EL (cell line): Measurements from ENCODE around the gene POM121.
"Not testable (repeated sequence)": the region's sequence is repeated elsewhere in the genome, so short reads cannot be mapped to it uniquely, and the experiment has no call there.

Experiments used
- DNase-seq: peaks from one replicate; pipeline ENCODE4 v3.0.0-alpha.2; 2016

POM121 gene

DNA sequence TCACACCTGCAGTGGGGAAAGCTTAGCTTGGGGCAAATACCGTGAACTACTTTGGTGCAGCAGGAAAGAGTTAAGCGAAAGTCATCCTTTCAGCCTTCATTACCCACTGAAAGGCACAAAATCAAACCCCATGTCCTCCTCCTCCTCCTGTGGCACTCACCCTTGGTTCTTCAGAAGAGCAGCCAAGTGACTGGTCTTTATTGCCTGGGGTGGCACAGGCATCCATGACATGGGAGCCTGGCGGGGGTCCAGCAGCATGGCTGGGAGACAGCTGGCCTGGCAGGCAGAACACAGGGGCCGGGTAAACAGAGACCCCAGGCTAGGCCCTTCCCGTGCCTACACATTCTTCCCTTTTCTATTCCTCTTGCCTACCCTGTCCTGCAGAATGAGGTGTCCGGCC lies 24.8 kb downstream of the POM121 start:
- peak; percentile 18 for DNase-seq

DNA sequence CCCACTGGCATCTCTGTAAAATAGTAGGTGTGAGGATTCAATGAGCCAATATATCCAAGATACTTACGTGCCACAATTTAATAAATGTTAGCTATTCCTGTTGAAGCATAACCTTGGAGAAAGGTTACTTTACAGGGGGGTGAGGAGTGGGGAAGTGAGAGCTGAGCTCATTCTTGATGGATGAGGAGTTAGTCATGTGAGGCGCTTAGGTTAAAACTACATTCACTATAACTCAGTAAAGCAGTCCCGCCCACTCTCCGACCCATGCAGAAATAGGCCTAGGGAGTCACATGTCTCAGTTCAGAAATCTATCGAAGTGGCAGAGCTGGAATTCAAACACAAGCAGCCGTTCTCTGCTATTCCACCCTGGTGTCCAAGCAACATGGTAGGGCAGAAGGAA lies 25.5 kb downstream of the POM121 start:
- not testable (repeated sequence) for DNase-seq

DNA sequence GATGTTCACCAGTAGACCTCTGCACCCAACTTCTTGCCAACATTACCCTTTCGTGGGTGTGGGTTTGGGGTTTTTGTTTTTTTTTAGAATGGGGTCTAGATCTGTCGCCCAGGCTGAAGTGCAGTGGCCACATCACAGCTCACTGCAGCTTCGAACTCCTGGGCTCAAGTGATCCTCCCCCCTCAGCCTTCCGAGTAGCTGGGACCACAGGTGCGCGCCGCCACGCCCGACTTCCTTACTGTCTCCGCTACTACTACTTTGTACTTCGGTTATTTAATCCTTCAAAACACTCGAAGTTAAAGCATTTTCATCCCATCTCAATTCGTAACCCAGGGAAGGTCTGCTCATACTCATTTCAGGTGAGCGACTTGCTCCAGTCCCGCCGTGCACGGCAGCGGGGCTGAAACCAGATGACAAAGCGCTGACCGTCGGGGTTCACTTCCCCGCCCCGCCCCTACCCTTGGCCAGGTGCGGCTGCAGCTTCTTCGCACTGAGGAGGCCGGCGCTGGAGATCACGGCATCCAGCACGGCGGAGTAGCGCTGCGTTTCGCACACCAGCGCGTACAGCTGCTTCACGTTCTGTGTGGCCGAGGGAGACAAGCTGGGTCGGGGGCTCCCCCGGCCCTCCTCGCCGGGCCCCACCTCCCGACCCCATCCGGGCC lies 29.1 kb downstream of the POM121 start:
- not testable (repeated sequence) for DNase-seq

DNA sequence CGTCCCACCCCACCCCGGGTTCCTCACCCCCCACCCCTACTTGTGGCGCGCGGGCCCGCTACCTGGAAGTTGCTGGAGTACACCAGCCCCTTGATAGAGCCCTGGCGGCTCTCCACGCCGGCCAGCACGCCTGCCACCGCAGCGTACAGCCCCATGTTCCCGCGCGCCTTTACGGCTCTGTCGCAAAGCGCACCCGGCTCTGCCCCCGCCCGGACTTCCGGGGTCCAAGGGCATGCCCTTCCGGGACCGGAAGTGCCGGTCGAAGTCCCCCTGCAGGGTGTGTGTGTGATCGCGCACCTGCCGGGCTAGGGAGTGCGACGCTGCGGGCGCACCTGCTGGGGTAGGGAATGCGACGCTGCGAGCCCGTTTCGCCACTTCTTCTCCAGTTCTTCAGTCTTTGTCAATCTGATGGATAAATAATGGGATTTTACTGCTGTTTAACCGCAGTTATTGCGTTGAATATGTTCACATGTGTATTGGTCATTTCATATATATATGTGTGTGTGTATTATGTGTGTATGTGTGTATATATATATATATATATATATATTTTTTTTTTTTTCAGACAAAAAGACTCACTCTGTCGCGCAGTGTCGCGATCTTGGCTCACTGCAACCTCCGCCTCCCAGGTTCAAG lies 29.8 kb downstream of the POM121 start:
- DNase-seq = not testable (repeated sequence)

DNA sequence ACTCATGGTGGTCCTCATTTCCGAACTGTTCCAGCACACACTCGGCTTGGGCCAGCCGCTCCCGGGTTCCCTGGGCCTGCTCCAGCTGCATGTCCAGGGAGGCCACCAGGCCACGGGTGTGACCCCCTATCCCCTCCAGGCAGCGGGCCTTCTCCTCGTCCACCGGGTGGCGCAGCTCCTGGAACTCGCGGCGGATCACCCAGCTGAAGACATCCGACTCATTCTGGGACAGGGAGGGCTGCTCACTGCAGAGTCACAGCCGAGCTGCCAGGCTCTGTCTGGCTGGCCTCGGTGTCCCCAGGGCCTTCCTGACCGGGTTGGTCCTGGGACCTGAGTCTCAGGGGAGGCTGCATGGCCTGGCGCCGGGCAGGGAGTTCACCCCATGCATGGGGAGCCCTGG lies 35.1 kb downstream of the POM121 start:
- DNase-seq = not testable (repeated sequence)

DNA sequence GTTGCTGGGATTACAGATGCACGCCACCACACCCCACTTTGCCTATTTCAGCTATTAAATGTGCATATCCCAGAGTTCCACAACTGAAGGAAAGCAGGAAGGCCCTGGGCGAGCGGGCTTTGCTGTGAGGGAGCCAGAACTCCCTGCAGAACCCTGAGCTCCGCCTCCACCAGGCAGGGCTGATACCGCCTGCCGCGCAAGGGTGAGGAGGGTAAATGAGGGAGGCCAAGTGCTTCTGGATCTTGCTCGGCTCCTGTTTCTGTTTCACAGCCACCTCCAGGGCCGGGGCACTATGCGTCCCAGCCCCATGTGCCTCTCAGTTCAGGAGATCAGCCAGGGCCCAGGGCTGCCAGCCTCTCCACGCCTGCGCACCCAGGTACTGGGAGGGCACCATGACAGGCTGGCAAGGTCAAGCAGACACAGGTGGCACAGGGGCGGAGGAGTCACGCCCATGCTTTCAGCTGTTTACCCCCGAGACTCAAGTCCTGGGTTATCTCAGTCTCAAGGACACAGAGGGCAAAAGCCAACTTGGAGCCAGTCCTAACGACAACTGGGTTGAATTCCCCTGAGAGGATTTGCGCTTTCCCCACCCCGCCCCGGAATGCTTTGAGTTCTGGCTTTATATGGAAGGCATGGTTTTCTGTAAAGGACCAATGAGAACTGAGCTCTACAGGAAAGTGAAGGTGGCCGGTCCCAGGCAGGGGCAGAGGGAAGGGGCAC lies 35.9 kb downstream of the POM121 start:
- DNase-seq = not testable (repeated sequence)

DNA sequence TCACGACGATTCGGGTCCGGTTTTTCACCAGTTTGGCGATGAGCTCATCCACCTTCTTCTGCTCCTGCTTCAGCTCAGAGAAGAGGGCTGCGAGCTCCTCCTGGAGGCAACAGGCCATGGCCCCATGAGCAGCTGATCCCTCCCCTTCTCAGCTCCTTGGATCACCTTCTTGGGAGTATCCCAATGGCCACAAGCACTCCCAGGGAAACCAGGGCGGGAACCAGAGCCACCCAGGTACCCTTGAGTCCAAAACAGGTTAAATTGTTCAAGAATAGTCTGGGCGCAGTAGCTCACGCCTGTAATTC lies 36.4 kb downstream of the POM121 start:
- not testable (repeated sequence) for DNase-seq

DNA sequence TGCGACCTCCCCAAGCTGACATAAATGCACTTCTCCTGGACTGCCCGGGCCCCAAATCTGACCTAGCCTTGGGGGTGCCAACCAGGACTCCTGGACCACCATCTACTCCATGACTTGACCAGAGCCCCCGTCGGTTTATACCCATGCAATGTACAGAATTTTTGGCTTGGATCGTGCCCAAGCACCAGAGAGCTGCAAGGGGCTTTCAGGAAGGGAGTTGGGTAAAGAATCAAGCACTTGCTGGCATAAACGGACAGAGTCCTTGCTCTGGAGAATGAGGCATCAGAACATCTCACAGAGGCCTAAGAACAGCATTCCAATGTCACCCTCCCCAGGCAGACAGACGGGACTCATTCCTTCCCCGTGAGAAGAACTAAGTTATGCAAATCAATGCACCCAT lies 38.2 kb downstream of the POM121 start:
- not testable (repeated sequence) for DNase-seq

DNA sequence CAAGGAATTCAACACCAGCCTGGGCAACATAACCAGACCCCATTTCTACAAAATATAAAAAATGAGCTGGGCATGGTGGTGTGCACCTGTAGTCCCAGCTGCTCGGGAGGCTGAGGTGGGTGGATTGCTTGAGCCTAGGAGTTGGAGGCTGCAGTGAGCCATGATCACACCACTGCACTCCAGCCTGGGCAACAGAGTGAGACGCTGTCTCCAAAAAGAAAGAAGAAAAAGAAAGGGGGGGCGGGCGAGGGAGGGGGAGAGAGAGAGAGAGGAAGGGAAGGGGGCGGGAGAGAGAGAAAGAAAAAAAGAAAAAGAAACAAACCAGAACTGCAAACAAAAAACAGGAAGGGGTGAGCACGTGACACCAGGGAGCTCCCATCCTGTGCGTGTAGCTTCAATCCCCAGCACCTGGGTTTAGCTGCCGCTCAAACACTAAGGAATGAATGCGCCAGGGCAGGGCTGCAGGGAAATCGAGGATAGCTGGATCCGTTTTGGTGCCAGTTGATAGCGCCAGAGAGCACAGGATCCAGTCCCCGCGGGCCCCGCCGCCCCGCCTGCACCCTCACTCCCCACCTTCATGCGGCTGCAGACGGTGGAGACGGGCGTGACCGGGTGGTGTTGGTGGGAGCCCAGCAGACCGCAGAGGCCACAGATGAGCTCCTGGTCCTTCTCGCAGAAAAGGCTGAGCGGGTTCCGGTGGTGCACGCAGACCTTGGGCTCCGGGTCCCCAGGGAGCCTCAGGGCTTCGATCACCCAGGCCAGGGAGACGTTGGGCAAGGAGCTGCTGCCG lies 40.5 kb downstream of the POM121 start:
- DNase-seq = not testable (repeated sequence)

DNA sequence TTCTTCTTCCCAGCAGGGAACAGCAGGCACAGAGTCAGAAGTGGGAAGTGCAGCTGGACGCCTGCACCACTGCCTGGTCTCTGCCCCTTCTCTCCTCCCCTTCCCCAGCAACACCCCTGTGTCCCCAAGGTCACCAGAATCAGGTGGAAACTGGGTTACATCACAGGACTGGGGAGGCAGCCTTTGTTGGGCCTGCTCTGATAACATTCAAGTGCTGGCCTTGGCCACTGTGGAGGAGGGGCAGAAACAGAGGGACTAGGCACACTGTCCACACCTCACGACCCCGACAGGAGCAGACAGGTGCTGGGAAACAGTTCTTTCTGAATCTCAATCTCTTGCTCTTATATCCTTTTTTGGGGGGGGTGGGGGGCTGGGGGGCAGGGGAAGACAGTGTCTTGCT lies 42.0 kb downstream of the POM121 start:
- not testable (repeated sequence) for DNase-seq

DNA sequence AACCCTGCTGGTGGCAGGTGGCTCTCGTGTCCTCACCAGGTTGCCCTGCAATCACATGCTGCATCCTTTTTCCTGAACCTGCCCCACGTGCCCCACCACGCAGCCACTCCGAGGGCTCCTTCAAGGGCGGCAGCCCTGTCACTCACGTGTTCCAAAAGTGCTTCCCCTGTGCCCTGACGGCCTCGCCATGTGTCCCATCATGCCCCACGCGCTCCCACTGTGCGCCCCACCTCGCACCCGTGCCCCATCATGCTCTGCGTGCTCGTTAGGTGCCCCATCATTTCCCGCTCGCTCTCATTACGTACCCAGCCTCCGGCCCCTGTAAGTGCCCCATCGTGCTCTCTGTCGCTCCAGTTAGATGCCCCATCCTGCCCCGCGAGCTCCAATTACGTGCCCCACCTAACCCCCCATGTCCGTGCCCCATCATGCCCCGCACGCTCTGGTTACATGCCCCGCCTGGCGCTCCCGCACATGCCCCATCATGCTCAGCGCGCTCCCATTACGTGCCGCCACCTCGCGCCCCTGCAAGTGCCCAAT lies 44.2 kb downstream of the POM121 start, which contains the start of gene TRIM74:
TRIM74 (minus strand) TSS at position 487 of the 537 bp plus-strand sequence. CDS start 3,309 bp downstream, outside the sequence.
- not testable (repeated sequence) for DNase-seq

DNA sequence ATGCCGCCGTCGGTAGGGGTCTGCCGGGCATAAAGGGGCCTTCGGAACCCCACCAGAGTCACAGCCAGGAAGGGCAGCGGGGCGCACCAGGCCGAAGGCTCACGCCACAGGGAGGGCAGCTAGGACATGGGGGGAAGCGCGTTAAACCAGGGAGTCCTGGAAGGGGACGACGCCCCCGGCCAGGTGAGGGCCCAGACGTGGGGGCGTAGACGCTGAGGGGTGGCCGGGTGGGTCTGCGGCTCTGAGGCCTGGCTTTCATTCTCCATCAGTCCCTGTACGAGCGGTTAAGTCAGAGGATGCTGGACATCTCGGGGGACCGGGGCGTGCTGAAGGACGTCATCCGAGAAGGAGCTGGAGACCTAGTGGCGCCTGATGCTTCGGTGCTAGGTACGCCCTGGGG lies 44.8 kb downstream of the POM121 start:
- not testable (repeated sequence) for DNase-seq

DNA sequence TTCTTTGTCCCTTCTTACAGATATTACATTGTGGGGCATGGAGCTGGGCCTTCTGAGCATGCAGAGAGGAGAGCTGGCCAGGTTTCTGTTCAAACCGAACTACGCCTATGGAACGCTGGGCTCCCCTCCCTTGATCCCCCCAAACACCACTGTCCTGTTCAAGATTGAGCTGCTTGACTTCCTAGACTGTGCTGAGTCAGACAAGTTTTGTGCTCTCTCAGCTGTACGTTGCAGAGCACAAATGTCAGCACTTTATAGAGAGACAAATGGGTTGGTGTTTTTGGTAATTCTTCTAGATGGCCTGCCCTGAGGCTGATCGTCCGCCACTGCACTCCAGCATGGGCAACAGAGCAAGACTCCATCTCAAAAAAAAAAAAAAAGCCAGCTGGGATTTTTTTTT lies 46.6 kb downstream of the POM121 start:
- not testable (repeated sequence) for DNase-seq

DNA sequence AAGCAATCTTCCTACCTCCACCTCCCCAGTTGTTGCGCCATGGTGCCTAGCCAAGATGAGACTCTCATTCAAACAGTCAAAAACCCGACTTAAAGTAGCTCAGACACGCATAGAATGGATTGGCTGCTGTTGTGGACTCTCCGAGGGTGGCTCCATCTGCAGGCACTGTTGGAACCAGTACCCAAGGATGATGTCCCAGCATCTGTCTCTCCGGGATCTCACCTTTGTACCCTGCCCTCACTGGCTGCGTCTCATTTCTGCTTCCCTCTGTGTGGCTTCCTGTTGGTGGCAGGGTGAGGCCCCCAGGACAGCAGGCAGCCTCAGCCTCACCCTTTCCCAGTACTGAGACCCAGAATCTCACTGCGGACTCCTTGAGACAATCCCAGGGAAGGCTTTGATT lies 49.9 kb downstream of the POM121 start:
- DNase-seq = not testable (repeated sequence)

DNA sequence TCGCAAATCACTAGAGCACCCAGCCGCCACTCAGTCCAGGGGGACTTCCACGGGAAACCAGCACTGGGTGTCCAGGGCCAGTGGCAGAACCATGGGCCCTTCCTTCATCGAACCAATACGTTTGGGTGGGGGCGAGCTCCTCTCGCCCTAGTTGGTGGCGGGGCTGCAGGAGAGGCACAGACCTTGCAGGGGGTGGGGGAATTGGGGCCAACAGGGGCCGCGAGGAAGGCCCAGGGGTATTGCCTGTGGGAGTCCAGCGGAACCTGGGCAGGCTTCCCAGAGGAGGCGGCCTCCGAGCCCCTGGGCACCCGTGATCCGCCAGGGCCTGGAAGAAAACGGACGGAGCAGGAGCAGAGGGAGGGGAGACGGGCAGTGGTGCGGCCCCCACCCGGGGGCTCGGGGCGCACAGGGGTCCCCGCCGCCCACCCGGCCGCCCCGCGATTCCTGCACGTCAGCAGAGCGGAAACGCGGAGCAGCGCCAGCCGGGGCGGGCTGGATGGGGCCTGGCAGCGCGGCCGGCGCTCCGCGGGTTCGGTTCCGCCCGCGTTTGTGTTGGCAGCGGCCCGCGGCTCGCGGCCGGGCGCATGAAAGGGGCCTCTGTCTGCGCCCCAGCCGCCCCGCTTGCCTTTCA lies 50.9 kb downstream of the POM121 start:
- DNase-seq = not testable (repeated sequence)

DNA sequence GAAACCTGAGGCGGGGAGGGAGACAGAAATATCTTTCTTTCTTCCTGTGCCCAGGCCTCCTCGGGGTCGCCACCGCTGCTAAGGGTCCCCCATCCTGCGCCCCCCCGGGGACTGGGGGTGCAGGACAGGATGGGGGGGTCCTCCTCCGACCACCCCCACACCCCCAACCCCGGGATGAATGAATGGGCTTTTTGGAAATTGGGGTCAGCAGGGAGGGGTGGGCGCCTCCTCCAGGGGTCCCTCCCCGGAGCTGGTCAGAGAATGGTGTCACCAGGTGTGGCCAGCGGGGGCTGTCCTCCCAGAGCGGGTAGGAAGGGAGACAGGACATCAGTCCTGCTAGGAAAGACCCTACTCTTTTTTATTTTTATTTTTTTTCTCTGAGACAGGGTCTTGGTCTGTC lies 51.5 kb downstream of the POM121 start:
- DNase-seq = not testable (repeated sequence)

DNA sequence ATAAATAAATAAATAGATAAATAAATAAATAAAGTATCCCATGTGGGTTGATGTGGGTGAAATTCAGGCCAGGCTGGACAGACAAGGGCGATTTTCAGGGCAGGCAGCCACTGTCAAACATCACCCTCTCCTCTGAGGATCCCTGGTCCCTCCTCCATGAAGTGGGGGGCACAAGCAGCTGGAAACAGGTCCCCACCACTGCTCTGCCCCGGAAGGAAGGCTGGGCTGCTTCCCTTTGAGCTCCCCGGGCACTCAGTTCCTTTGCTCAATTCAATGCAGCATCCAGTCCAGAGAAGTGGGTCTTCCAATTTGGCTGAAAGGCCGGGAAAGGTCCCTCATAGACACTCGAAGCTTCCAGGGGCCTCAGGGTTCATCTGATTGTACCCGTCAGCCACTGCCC lies 55.5 kb downstream of the POM121 start:
- DNase-seq = not testable (repeated sequence)

DNA sequence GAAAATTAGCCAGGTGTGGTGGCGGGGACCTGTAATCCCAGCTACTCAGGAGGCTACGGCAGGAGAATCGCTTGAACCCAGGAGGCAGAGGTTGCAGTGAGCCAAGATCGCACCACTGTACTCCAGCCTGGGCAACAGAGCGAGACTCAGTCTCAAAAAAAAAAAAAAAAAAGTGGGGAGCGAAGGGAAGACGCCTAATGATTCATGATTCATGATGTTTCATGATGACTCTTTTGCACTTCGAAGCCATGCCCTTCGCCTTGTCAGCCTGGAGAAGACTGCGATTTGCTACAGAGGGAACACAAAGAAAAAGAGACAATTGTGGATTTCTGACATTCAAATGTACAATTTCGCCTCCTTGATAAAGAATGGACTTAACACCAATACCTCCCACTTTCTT lies 57.2 kb downstream of the POM121 start:
- DNase-seq = not testable (repeated sequence)

DNA sequence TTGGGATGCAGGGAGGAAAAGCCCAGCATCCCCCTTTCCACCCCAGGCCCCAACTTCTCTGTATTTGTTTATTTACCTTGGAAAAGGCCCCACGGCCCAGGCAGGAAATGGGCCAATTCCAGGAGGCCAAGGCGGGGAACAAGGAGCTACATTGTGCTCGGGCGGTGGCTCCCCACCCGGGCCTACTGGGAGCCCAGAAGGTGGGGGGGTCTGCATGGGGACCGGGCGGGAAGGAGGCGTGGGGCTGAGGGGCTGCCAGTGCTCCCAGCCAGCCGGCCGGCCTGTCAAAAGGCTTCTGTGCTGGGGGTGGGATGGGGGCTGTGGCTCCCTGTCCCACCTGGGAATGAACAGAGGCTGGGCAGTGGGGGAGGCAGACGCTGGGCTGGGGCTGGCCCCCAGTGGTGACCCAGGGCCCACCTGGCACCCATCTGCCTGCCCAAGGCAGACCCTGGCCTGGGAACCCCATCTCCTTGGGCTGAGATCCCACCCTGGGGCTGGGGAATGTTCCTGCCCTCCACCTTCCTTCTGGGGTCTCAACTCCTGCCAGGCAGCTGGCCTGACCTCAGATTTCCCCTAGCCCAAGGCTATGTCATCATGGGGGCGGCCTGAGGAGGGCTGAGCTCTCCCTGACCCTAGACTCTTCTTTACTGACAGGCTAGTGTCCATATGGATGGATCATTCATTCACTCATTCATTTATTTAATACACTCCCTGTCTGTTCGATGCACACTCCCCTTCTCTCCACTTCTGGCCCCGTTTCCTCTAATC lies 65.4 kb downstream of the POM121 start:
- DNase-seq = not testable (repeated sequence)

DNA sequence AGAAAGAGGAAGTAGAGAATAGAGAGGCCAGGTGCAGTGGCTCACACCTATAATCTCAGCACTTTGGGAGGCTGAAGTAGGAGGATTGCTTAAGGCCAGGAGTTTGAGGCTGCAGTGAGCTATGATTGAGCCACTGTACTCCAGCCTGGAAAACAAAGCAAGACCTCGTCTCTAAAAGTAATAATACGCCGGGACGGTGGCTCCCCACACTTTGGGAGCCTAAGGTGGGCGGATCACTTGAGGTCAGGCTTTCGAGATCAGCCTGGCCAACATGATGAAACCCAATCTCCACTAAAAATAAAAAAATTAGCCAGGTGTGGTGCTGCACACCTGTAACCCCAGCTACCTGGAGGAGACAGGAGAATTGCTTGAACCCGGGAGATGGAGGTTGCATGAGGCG lies 70.6 kb downstream of the POM121 start:
- not testable (repeated sequence) for DNase-seq

DNA sequence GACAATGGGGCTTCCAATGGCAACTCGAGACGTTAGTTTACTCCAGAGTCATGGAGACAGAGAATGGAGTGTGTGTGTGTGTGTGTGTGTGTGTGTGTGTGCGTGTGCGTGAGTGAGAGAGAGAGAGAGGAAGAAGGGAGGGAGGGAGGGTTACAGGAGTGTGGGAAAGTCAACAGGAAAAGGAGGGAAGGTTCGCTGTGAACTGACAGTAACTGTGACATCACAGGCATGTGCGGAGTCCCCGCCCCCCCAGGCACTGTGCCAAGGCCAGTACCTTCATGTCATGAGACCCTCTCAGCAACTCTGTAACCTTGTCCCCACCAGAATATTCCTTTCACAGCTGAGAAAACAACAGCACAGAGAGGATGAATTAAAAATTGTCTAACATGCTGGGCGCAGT lies 72.6 kb downstream of the POM121 start:
- DNase-seq = not testable (repeated sequence)
